Naive thymus-derived CD8-positive, alpha-beta T cell (primary cell): Measurements from ENCODE around the gene IGSF11. TPM values are rescaled to one million over a fixed set of nuclear protein-coding genes. Genes with fewer than 3 reads are reported as not detected.
A peak's percentile ranks its signal among the peaks of the same experiment; 100 is the strongest.
"Not testable (repeated sequence)": the region's sequence is repeated elsewhere in the genome, so short reads cannot be mapped to it uniquely, and the experiment has no call there.

Experiments
- ATAC-seq, 2 donors: fragments of 150-1000 bp; cut with Tn5 transposase in 1 of 2; sonication (Bioruptor Pico), chemical (Tn5 transposase) in 1 of 2; 1 replicate in 1 of 2; 2 replicates in 1 of 2; pipeline ENCODE4 v1.10.0; 2021; ENCODE audit warnings: mild to moderate bottlenecking in 2 of 2, moderate library complexity in 2 of 2
- POLR2A ChIA-PET: fragments of 350-600 bp; sonication (Branson Sonifier 250); formaldehyde crosslinking; loops from one replicate; lab custom pipeline; 2021; ENCODE audit warnings: antibody characterized with exemption; lab: Charles Lee
- DNase-seq, 10 donors: peaks; one replicate each; pipeline versions ENCODE4 v3.0.0 to v3.0.0-alpha.2; 2020 to 2022
- H3K27ac Mint-ChIP-seq, 10 donors: one replicate each; pipeline ENCODE4 v1.8.0; 2020 to 2022; ENCODE audit warnings: mild to moderate bottlenecking in 10 of 10, mixed read lengths in 10 of 10, moderate library complexity in 4 of 10, inconsistent platforms in 1 of 10
- H3K27me3 Mint-ChIP-seq, 5 donors: one replicate each; pipeline ENCODE4 v1.8.0; 2021 to 2022; ENCODE audit warnings: mixed read lengths in 5 of 5
- H3K36me3 Mint-ChIP-seq, 3 donors: one replicate each; pipeline ENCODE4 v1.8.0; 2020 to 2022; ENCODE audit warnings: mixed read lengths in 3 of 3, mild to moderate bottlenecking in 2 of 3, inconsistent platforms in 1 of 3
- H3K4me1 Mint-ChIP-seq, 4 donors: one replicate each; pipeline ENCODE4 v1.8.0; 2021 to 2022; ENCODE audit warnings: mixed read lengths in 4 of 4
- H3K4me3 Mint-ChIP-seq, 10 donors: one replicate each; pipeline ENCODE4 v1.8.0; 2020 to 2022; ENCODE audit warnings: mild to moderate bottlenecking in 10 of 10, mixed read lengths in 10 of 10, moderate library complexity in 6 of 10, inconsistent platforms in 1 of 10
- H3K9me3 Mint-ChIP-seq, 9 donors: one replicate each; pipeline ENCODE4 v1.8.0; 2020 to 2022; ENCODE audit warnings: mixed read lengths in 9 of 9, mild to moderate bottlenecking in 3 of 9, inconsistent platforms in 1 of 9, moderate library complexity in 1 of 9
- polyA plus RNA-seq, 3 donors: library from polyadenylated mRNA; unstranded; fragments of 300-500 nt; fragmentation: Illumina TruSeq; gene quantifications; one replicate each; pipeline ENCODE4 v1.2.3, GENCODE V29; 2021
- total RNA-seq, 8 experiments: library from RNA in 2 of 8; stranded (reverse) in 2 of 8; gene quantifications; one replicate each; pipeline ENCODE4 v1.2.3 and lab custom pipeline; 2021 to 2026

The IGSF11 gene, protein sequence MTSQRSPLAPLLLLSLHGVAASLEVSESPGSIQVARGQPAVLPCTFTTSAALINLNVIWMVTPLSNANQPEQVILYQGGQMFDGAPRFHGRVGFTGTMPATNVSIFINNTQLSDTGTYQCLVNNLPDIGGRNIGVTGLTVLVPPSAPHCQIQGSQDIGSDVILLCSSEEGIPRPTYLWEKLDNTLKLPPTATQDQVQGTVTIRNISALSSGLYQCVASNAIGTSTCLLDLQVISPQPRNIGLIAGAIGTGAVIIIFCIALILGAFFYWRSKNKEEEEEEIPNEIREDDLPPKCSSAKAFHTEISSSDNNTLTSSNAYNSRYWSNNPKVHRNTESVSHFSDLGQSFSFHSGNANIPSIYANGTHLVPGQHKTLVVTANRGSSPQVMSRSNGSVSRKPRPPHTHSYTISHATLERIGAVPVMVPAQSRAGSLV
- under 1 TPM; 0.60 to 0.78 TPM for total RNA-seq
- 1 to 10 TPM in 1 of 3 donors, under 1 TPM in 1, not detected in 1; 0.70 to 1.2 TPM for polyA plus RNA-seq
- total RNA-seq (lab: John Stamatoyannopoulos, UW), result 0 to 1.9 (median 0.59) reads per million in 6 experiments

DNA sequence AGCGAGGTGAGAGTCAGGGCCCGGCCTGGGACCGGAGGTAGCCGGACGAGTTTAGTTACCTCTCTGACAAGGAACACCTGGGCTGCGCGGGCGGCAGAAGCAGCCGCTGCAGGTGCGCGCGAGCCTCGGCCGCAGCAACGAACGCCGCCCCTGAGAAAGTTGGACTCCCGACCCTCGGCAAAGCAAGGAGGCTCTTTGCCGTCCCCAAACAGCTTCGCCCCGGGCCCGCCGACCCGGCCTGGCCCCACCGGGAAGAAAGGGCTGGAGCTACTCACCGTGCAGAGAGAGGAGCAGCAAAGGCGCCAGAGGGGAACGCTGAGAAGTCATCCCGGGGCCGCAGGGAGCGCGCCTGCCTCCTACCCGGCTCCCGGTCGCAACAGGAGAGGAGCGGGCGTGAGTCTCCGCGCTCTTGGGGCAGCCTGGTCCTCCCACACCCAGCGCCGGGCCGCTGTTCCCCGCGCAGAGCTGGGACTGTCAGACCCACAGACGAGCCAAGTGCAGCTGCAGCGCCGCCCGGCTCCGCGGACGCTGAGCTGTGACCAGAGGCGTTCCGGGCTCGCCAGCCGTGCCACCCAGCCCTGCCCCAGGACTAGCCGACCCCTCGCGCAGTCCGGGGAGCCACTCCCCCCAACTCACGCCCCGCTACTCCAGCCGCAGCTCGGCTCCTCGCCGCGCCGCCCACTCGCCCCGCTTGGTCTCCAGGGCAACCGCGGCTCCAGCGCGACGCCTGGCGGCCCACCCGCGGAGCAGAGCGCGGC is at the start of gene IGSF11:
Gene IGSF11 (minus strand): TSS at position 591 of the 758 bp plus-strand sequence. CDS start 264 bp downstream, at position 327.
- POLR2A ChIA-PET, result interaction anchor here (0.6 to 2.0 kb wide), 6 partner anchors 61 to 1346 kb away, joined by 3 to 20 read pairs (median 5); no protein-coding TSS in a partner anchor
- ATAC-seq (peak; percentile 91 to 92), DNase-seq (peak; percentile 58 to 79 (median 72))
- peak within 1 kb of the TSS in 6 of 10 donors; percentile 22 to 92 (median 64) for H3K27ac Mint-ChIP-seq
- no peaks in the 10 kb centered on the region for H3K9me3 Mint-ChIP-seq
- H3K36me3 Mint-ChIP-seq, result no peaks in the 10 kb centered on the region
- peak within 1 kb of the TSS; percentile 79 to 97 (median 91) for H3K4me3 Mint-ChIP-seq
- peaks cover 10 to 41% (median 24%) of the 10 kb centered on the region in 5 donors for H3K27me3 Mint-ChIP-seq
- H3K4me1 Mint-ChIP-seq, result peaks cover 4 to 13% (median 9%) of the 10 kb centered on the region in 4 donors

DNA sequence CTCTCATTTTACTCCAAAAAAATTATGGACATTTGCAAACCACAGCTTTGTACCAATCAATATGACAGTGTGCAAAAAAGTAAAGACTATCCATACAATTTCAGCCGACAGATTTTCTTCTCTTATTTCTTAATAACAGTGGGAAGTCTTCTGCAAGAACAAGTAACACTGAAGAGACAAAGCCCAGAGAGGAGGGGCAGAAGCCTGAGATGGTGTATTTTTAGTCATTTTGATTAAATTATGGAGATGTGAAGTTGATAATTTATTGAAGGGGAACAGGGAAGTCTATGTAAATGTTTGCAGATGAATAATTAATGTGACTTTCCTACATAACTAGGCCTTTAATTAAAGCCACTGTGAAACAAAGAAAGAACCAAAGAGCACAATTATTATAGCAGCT is 45.7 kb upstream of the IGSF11 start:
- DNase-seq (no peak), ATAC-seq (no peak)
- H3K4me3 Mint-ChIP-seq, result no peak overlapping the region
- H3K36me3 Mint-ChIP-seq, result peaks cover 0 to 3% (median 0%) of the 10 kb centered on the region in 3 donors
- H3K9me3 Mint-ChIP-seq, result peaks cover 0 to 7% (median under 1%) of the 10 kb centered on the region in 9 donors
- POLR2A ChIA-PET, result no interaction called here
- peaks cover 2 to 8% (median 5%) of the 10 kb centered on the region in 5 donors for H3K27me3 Mint-ChIP-seq
- H3K4me1 Mint-ChIP-seq, result no peaks in the 10 kb centered on the region
- no peak overlapping the region for H3K27ac Mint-ChIP-seq

DNA sequence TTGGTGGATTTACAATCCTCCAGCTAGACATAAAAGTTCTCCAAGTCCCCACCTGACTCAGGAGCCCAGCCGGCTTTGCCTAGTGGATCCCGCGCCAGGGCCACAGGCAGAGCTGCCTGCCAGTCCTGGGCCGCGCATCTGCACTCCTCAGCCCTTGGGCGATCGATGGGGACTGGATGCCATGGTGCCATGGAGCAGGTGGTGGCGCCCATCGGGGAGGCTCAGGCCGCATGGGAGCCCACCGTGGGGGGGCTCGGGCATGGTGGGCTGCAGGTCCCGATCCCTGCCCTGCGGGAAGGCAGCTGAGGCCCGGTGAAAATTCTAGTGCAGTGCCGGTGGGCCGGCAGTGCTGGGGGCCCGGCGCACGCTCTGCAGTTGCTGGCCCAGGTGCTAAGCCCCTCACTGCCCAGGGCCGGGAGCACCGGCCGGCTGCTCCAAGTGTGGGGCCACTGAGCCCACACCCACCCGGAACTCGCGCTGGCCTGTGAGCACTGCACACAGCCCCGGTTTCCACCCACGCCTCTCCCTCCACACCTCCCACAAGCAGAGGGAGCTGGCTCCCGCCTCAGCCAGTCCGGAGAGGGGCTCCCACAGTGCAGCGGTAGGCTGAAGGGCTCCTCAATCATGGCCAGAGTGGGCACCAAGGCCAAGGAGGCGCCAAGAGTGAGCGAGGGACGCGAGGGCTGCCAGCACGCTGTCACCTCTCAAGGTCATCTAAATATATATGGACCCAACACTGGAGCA is 38.8 kb upstream of the IGSF11 start:
- POLR2A ChIA-PET, result no interaction called here
- no peak for DNase-seq
- Mint-ChIP-seq H3K9me3 (peaks cover 0 to 10% (median 3%) of the 10 kb centered on the region in 9 donors), H3K27me3 (peaks cover 16 to 22% (median 19%) of the 10 kb centered on the region in 5 donors), H3K27ac (no peak overlapping the region), H3K36me3 (peaks cover 0 to 9% (median 8%) of the 10 kb centered on the region in 3 donors), H3K4me3 (no peak overlapping the region), H3K4me1 (no peaks in the 10 kb centered on the region)
- no peak for ATAC-seq

DNA sequence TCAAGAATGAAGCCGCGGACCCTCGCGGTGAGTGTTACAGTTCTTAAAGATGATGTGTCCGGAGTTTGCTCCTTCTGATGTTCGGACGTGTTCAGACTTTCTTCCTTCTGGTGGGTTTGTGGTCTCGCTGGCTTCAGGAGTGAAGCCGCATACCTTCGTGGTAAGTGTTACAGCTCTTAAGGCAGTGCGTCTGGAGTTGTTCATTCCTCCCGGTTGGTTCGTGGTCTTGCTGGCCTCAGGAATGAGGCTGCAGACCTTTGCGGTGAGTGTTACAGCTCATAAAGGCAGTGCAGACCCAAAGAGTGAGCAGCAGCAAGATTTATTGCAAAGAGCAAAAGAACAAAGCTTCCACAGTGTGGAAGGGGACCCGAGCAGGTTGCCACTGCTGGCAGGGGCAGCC is 37.8 kb upstream of the IGSF11 start:
- DNase-seq, ATAC-seq, H3K4me1 Mint-ChIP-seq, POLR2A ChIA-PET, H3K36me3 Mint-ChIP-seq, H3K27ac Mint-ChIP-seq, H3K4me3 Mint-ChIP-seq: not testable (repeated sequence)
- peaks cover 0 to 10% (median 2%) of the 10 kb centered on the region in 9 donors for H3K9me3 Mint-ChIP-seq
- peaks cover 16 to 26% (median 19%) of the 10 kb centered on the region in 5 donors for H3K27me3 Mint-ChIP-seq

DNA sequence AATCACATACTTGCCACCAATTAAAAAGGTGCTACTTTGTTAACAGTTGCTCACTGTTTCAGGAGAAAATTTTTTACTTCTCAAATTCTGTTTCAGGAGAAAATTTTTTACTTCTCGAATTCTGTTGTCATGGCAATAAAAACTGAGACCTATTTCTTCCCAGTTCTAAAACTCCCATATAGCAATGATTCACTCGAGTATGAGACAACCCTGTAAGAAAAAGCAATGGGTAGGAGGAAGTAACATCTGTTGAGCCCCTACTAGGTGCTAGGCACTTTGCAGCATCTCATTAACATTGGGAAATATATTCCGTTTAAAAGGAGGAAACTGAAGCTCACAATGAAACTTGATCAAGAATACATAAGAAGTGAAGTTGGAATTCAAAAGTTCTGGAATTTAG is 35.1 kb upstream of the IGSF11 start:
- H3K4me3 Mint-ChIP-seq, result no peak overlapping the region
- DNase-seq (no peak), ATAC-seq (no peak)
- H3K9me3 Mint-ChIP-seq, result peaks cover 0 to 2% (median 0%) of the 10 kb centered on the region in 9 donors
- peaks cover 0 to 8% (median under 1%) of the 10 kb centered on the region in 3 donors for H3K36me3 Mint-ChIP-seq
- H3K27ac Mint-ChIP-seq, result no peak overlapping the region
- POLR2A ChIA-PET, result no interaction called here
- H3K4me1 Mint-ChIP-seq, result no peaks in the 10 kb centered on the region
- H3K27me3 Mint-ChIP-seq, result peaks cover 9 to 20% (median 15%) of the 10 kb centered on the region in 5 donors

DNA sequence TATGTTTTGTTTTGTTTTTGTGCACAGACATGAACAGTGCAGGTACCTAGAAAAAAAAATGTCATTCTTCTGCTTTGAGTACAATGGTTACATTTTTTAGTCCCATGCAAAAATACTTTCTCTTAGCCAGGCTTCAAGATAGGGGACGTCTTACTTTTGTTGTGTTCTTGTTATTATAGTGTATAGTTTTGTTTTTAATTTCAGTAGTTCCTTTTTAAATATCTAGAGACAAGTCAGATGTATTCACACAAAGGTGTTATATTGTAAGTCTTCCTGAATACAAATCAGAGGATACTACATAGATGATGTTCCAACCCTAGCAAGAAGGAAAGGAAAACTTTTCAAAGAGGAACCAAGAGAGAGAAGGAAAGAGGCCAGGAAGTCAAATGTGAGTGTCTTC is 28.8 kb upstream of the IGSF11 start:
- DNase-seq, result no peak
- Mint-ChIP-seq H3K27me3 (peaks cover 0 to 10% (median 0%) of the 10 kb centered on the region in 5 donors), H3K9me3 (peaks cover 0 to 4% (median 0%) of the 10 kb centered on the region in 9 donors), H3K4me3 (no peak overlapping the region), H3K36me3 (no peaks in the 10 kb centered on the region), H3K27ac (no peak overlapping the region), H3K4me1 (no peaks in the 10 kb centered on the region)
- ATAC-seq, result no peak
- POLR2A ChIA-PET, result no interaction called here

DNA sequence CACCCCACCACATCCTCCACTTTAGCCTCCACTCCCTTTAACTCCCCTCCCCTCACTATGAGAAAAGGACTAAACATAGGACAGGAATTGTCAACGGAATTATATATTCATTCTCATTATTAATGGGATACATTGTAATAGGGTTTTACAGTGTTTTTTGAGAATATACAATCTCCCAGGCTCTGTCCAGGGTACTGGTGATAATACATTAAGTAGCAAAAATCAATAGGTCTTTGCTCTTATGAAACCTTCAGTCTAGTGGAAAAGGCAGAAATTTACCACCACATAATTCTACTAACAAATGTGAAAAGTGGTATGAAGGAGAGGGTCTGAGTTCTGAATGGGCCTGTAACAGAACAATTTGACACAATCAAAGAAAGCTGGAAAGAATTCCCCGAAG is 28.2 kb upstream of the IGSF11 start:
- Mint-ChIP-seq H3K27ac (no peak overlapping the region), H3K9me3 (peaks cover 0 to 4% (median 0%) of the 10 kb centered on the region in 9 donors), H3K4me1 (no peaks in the 10 kb centered on the region), H3K4me3 (no peak overlapping the region), H3K27me3 (peaks cover 0 to 8% (median 0%) of the 10 kb centered on the region in 5 donors), H3K36me3 (no peaks in the 10 kb centered on the region)
- DNase-seq (no peak), ATAC-seq (no peak)
- POLR2A ChIA-PET, result no interaction called here

DNA sequence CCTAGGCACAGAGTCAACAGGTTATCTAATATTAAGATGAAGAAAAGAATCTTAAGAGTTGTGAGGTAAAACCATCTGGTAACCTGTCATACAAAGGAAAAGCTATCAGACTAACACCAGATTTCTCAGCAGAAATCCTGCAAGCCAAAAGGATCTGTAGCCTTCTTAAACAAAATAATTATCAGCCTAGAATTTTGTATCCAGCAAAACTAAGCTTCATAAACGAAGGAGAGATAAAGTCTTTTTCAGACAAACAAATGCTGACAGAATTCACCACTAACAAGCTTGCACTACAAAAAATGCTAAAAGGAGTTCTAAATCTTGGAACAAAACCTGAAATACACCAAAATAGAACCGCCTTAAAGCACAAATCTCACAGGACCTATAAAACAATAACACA is 9.9 kb upstream of the IGSF11 start:
- POLR2A ChIA-PET, result no interaction called here
- ATAC-seq, result no peak
- no peak overlapping the region for H3K4me3 Mint-ChIP-seq
- peaks cover 0 to 25% (median 12%) of the 10 kb centered on the region in 9 donors for H3K9me3 Mint-ChIP-seq
- no peak for DNase-seq
- no peaks in the 10 kb centered on the region for H3K4me1 Mint-ChIP-seq
- H3K36me3 Mint-ChIP-seq, result peaks cover 5 to 24% (median 8%) of the 10 kb centered on the region in 3 donors
- no peak overlapping the region for H3K27ac Mint-ChIP-seq
- H3K27me3 Mint-ChIP-seq, result peaks cover 11 to 24% (median 16%) of the 10 kb centered on the region in 5 donors

DNA sequence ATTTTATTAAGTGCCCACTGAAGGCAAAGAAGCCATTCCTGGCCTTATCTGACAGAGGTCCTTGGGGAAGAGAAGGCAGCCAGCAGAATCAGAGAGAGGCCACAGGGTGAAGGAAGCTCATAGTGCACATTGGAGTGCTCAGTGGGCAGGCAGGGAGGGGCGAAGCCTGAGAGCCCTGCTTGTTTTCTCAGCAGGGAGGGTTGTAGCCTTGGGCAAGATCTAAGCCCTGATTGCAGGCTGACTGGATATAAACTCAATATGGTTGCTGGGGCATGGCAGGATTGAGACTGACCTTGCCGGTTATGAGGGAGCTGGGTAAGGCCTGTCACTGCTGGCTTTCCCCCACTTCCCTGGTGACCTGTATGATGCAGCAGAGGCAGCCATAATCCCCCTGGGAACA is 7.5 kb upstream of the IGSF11 start:
- Mint-ChIP-seq H3K9me3 (peaks cover 0 to 25% (median 12%) of the 10 kb centered on the region in 9 donors), H3K27ac (no peak overlapping the region), H3K4me3 (no peak overlapping the region), H3K36me3 (peaks cover 5 to 25% (median 8%) of the 10 kb centered on the region in 3 donors), H3K27me3 (peaks cover 21 to 44% (median 27%) of the 10 kb centered on the region in 5 donors), H3K4me1 (no peaks in the 10 kb centered on the region)
- ATAC-seq, result no peak
- no peak for DNase-seq
- POLR2A ChIA-PET, result no interaction called here

DNA sequence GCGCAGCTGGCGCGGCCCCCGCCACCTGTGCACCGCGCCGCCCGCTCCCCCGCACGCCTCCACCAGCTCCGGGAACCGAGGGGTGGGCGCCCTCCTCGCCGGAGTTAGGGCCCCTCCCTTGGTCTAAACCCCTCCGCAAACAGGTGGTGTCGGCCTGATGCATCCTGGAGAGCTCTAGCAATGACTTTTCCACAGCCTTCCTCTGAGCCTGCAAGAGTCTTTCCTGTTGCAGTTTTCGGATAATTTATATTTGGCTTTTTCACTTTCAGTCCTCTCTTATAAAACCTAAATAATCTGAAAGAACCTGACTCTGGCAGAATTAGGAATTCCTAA is 334 bp upstream of the IGSF11 start:
- DNase-seq (no peak), ATAC-seq (no peak)
- peaks cover 14 to 46% (median 27%) of the 10 kb centered on the region in 5 donors for H3K27me3 Mint-ChIP-seq
- H3K36me3 Mint-ChIP-seq, result peaks cover 0 to 5% (median 0%) of the 10 kb centered on the region in 3 donors
- POLR2A ChIA-PET, result interaction anchor here (1.0 to 2.0 kb wide), 4 partner anchors 60 to 152 kb away, joined by 3 to 20 read pairs (median 8); no protein-coding TSS in a partner anchor
- peak overlapping the region in 2 of 10 donors; percentile 28 to 30 for H3K27ac Mint-ChIP-seq
- H3K4me1 Mint-ChIP-seq, result peaks cover 4 to 13% (median 9%) of the 10 kb centered on the region in 4 donors
- H3K9me3 Mint-ChIP-seq, result peaks cover 0 to 3% (median 0%) of the 10 kb centered on the region in 9 donors
- peak overlapping the region; percentile 70 to 97 (median 85) for H3K4me3 Mint-ChIP-seq

DNA sequence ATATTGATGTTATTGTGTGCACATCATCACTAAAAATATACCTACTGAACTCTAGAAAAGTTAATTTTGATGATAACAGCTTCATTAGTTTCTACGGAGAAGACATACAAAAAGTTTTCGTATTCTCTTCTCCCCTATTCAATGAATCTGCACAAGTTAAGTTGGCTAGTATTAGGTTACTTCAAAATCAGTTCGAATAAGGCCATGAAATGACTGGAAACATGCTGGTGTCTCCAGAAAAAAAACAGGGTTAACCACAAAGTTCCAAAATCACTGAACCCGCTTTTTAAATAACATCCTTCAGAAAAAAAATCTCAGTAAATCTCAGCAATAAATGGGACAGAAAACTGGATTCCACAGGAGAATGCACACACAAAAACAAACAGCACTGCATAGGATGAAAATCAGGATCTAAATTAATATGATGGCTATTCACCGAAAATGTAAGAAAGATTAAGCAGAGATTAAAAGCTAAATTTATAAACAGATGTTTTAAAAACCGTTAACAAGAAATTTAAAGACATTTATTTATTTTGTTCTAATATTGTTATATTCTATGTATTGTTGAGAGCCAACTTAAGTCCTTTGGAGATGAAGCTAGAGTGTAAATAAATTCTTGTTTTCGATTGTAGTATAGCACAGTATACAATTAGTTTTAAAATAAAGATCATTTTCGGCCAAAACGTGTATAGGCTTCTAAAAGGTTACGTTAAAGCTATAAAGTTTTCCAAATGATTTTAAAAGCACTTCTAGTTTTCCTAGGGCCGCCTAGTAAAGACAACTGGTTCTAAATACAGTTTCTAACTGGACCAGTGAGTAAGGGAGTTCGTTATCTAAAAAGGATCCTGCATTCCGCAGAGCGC is 1.0 kb downstream of the IGSF11 start:
- peaks cover 8 to 35% (median 19%) of the 10 kb centered on the region in 5 donors for H3K27me3 Mint-ChIP-seq
- no peaks in the 10 kb centered on the region for H3K36me3 Mint-ChIP-seq
- DNase-seq, result no peak
- H3K9me3 Mint-ChIP-seq, result no peaks in the 10 kb centered on the region
- H3K4me3 Mint-ChIP-seq, result peak overlapping the region; percentile 79 to 97 (median 91)
- POLR2A ChIA-PET, result interaction anchor here (1.0 to 2.0 kb wide), 5 partner anchors 61 to 151 kb away, joined by 3 to 20 read pairs (median 7); no protein-coding TSS in a partner anchor
- peak overlapping the region in 5 of 10 donors; percentile 22 to 92 (median 68) for H3K27ac Mint-ChIP-seq
- no peak for ATAC-seq
- peaks cover 4 to 13% (median 9%) of the 10 kb centered on the region in 4 donors for H3K4me1 Mint-ChIP-seq
